AG20443 (cell line): ENCODE results near the gene HOXB1.
A peak's percentile ranks its signal among the peaks of the same experiment; 100 is the strongest.
"Not testable (repeated sequence)": the region's sequence is repeated elsewhere in the genome, so short reads cannot be mapped to it uniquely, and the experiment has no call there.

ENCODE experiments used
- DNase-seq: peaks from one replicate; pipeline ENCODE4 v3.0.0; 2012; ENCODE audit warnings: low spot score, mixed read lengths

Gene HOXB1

GRCh38 chr17:48543107-48543853, 12.5 kb upstream of the HOXB1 start:
- DNase-seq: peak; percentile 48

GRCh38 chr17:48542698-48543106, 11.9 kb upstream of the HOXB1 start:
- no peak for DNase-seq

GRCh38 chr17:48542114-48542656, 11.4 kb upstream of the HOXB1 start:
- no peak for DNase-seq

GRCh38 chr17:48541577-48542113, 10.8 kb upstream of the HOXB1 start:
- peak; percentile 87 for DNase-seq

DNA sequence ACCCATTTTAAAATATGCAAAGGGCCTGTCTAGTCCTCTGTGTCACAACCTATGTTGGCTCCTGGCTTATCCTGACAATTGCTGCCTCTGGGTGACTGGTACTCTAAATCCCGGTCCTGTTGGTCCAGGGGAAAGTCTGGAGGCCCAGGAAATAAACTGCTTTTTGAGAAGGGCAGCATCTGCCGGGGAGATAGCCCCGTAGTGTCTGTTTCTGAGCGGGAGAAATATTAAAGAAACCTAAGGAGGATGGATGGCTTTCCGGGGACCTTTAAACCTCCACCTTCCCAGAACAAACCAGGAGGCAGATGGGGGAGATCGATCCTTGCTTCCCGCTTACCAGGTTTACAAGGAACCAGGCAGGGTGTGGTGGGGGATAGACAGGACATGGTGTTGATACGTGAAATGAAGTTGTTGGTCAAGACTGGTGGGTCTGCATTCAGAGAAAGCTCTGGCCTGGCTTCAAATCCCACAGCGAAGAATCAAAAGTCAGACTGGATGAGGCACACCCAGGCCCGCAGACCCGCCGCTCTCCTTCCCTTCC, 10.3 kb upstream of the HOXB1 start:
- DNase-seq: no peak

- no peak for DNase-seq
These were observed 9.4 kb upstream of the HOXB1 start for GRCh38 chr17:48540213-48540612.

- DNase-seq: peak; percentile 68
These were observed 8.4 kb upstream of the HOXB1 start for GRCh38 chr17:48539177-48539576.

GRCh38 chr17:48537316-48537715, 6.5 kb upstream of the HOXB1 start:
- no peak for DNase-seq

DNA sequence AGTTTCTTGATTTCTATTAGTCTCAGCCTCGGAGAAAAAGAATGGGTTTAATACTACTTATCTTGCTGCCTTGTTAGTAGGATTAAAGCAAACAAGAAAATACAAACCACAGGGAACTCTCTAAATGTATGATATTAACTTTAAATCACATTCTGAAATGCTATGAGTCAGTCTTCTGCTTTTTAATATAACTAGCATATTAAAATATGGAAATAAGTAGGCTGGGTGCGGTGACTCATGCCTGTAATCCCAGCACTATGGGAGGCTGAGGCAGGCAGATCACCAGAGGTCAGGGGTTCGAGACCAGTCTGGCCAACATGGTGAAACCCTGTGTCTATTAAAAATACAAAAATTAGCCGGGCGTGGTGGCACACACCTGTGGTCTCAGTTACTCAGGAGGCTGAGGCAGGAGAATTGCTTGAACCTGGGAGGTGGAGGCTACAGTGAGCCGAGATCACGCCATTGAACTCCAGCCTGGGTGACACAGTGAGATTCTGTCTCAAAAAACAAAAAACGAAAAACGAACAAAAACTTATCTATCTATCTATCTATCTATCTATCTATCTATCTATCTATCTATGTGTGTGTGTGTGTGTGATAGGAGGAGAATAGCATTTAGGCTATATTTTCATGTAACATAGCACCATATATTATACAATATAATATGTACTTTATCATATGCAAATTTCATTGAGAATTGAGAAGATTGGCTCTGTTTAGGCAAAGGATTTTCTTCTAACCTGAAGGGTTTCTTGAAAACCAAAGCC, 5.2 kb upstream of the HOXB1 start:
- DNase-seq: not testable (repeated sequence)

GRCh38 chr17:48532261-48532660, 1.4 kb upstream of the HOXB1 start:
- no peak for DNase-seq

GRCh38 chr17:48530208-48530886, 464 bp downstream of the HOXB1 start:
- no peak for DNase-seq

GRCh38 chr17:48529683-48530009, 1.2 kb downstream of the HOXB1 start:
- DNase-seq: no peak

DNA sequence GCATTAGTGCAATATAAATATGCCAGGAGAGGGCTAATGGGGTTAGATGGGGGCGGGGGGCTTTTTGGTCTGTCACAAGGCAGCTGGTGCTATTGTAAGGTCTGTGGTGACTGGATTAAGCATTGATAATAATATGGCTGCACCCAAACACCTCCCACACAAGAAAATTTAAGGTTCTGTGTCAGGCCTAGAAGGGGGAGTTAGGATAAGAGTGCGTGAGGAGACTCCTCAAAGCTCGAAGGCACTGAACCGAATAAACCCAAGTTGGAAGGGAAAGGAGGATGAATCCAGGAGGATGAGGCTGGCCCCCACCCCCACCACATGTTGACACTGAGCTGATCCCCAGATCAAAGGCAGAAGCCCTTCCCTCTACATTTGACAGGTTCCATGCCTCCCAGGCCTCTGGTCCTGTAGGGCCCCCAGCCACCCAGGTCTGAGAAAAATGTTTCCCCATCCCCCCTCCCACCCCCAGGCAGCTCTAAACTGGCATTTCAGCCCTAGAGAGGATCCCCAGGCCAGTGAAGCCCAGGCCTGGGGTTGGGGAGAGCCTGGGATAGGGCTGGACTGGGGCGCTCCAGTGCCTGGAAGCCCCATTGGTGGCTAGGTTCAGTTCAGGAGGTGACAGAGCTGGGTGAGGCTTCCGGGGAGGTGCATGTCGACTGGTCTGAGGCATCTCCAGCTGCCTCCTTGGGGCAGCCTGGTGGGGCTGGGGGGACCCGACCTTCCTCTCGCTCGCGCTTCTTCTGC, 1.7 kb downstream of the HOXB1 start:
- no peak for DNase-seq

GRCh38 chr17:48528153-48528935, 2.5 kb downstream of the HOXB1 start:
- no peak for DNase-seq

GRCh38 chr17:48527547-48527932, 3.3 kb downstream of the HOXB1 start:
- DNase-seq: no peak

DNA sequence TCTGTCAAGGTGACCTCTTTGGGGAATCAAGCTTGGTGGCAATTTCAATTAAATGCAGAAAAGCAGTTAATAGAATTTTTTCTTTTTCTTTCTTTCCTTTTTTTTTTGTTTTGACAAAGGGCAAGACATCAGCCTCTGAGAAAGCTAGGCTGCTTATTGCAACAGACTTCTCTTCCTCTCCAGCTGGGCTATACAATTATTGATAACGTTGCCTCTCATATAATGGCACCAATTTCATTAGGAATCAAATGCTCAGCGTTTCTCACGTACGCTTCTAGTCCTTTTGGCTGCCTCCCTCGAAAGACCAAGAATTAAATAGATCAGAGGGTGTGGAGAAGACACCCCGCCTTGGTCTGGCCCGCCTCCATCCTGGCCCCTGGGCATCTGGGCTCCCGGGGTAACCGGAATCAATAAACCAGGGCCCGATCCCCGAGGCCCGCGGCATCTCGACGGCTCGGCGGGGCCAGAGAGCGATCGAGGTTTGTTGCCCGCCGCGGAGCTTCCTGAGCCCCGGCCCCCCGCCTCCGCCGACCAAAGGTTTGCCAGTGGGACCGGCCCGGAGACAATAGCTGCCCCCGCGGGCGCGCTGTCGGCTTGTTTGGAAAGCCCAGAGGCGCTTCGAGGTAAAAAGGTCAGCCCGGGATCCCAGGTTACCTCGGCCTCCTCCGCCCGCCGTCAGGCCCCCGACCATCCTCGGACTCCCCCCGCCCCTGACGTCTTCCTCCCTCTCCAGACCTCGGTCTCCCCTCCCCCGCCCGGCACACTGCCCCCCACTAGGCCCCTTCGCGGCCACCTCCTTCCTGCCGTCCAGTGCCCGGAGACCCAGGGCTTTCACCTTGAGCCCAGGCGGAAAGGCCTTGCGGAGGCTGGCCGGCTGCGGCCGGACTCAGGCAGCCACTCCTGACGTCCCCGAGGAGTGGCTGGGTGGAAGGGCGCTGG, 3.9 kb downstream of the HOXB1 start:
- no peak for DNase-seq

GRCh38 chr17:48523010-48523409, 7.8 kb downstream of the HOXB1 start:
- no peak for DNase-seq

DNA sequence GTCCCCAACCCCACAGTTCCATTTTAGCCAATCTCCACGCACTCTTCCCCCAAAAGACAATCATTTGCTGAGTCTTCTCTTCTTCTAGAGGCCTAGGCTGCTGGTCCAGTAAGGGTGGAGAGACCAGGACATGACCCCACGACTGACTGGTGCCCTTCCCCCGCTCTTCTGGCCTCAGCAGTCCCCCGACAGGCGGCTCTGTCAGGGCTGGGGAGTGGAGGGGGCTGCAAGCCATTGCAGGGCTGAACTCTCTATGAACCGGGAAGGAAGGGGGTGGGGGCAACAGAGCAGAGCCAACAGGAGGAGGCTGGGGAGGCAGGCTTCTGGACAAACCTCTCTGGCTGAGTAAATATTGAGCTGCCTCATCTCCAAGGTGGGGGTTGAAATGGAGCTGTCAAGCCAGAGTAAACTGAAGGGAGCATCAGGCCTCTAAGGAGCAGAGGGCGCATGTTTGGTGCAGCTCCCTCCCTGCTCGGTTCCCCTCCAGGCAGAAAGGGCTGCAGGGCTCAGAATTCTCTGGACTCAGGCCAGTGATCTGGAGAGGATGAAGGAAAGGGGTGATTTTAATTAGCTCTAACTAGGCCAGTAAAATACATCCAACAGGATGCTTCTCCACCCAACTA, 8.7 kb downstream of the HOXB1 start:
- DNase-seq: no peak

DNA sequence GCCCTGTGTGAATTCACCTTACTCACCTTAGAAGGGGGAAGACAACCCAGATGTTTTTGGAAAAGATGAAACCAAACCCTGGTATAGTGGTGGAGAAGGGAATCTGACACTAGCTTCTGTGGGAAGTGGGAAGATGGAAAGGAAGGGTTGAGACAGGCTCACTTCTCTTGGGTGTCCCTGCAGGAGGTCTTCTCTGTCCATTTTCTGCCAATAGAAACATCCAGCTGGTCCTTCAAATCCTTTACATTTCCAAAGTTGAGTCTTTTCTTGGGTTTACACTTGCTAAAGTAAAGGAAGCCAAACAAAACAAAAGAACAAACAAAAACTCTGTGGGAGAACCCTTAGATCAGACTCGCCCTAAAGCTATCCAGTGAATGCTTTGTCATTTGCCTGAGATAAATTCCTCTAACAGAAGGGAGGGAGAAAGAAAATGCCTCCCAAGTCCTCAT, 10.2 kb downstream of the HOXB1 start:
- DNase-seq: peak; percentile 47
